NCI-H2171 treated with DMSO at 0.1 percent for 48 hours (cell line): ENCODE results near the gene TEX14.
A peak's percentile ranks its signal among the peaks of the same experiment; 100 is the strongest.
"Not testable (repeated sequence)": the region's sequence is repeated elsewhere in the genome, so short reads cannot be mapped to it uniquely, and the experiment has no call there.

Experiments
- DNase-seq: peaks from one replicate; lab custom pipeline; 2025; lab: John Stamatoyannopoulos, UW

Gene TEX14

GRCh38 chr17:58692239-58693055 is 602 bp upstream of the TEX14 start, which contains the start of gene RAD51C:
Gene RAD51C (plus strand): TSS chr17:58692602. CDS start chr17:58692644, 42 bp downstream.
- DNase-seq: peak; percentile 97

GRCh38 chr17:58690033-58690432 is 1.8 kb downstream of the TEX14 start:
- DNase-seq: not testable (repeated sequence)

- DNase-seq: no peak
Observed at GRCh38 chr17:58688521-58688920, 3.3 kb downstream of the TEX14 start.

GRCh38 chr17:58686980-58687379 is 4.9 kb downstream of the TEX14 start:
- no peak for DNase-seq

GRCh38 chr17:58684462-58684861 is 7.4 kb downstream of the TEX14 start:
- DNase-seq: not testable (repeated sequence)

GRCh38 chr17:58684003-58684402 is 7.8 kb downstream of the TEX14 start:
- no peak for DNase-seq

GRCh38 chr17:58680038-58680369 is 11.8 kb downstream of the TEX14 start:
- DNase-seq: no peak

- no peak for DNase-seq
Observed at GRCh38 chr17:58679263-58680037, 12.4 kb downstream of the TEX14 start.

GRCh38 chr17:58678287-58678686 is 13.6 kb downstream of the TEX14 start:
- not testable (repeated sequence) for DNase-seq

GRCh38 chr17:58677194-58677880 is 14.5 kb downstream of the TEX14 start:
- DNase-seq: no peak

- DNase-seq: no peak
Observed at GRCh38 chr17:58671969-58672368, 19.9 kb downstream of the TEX14 start.

GRCh38 chr17:58669853-58670252 is 22.0 kb downstream of the TEX14 start:
- DNase-seq: no peak

- DNase-seq: no peak
Observed at GRCh38 chr17:58668598-58668935, 23.3 kb downstream of the TEX14 start.

GRCh38 chr17:58667934-58668597 is 23.8 kb downstream of the TEX14 start:
- no peak for DNase-seq

GRCh38 chr17:58666858-58667267 is 25.0 kb downstream of the TEX14 start:
- DNase-seq: no peak

- DNase-seq: no peak
Observed at GRCh38 chr17:58665946-58666857, 25.6 kb downstream of the TEX14 start.

GRCh38 chr17:58664302-58664701 is 27.5 kb downstream of the TEX14 start:
- no peak for DNase-seq

- DNase-seq: no peak
Observed at GRCh38 chr17:58661499-58661898, 30.3 kb downstream of the TEX14 start.

- no peak for DNase-seq
Observed at GRCh38 chr17:58660621-58661020, 31.2 kb downstream of the TEX14 start.

GRCh38 chr17:58659714-58660084 is 32.1 kb downstream of the TEX14 start:
- not testable (repeated sequence) for DNase-seq
